Neural cell (in vitro differentiated cells): ENCODE results near the gene AMPD2.

Experiments used
- EZH2 ChIP-seq: fragments of 200-600, 300-800 bp; shearing (Covaris generic), sonication (generic); IDR thresholded peaks from 2 replicates; pipeline ENCODE4 v1.6.1; 2014; ENCODE audit warnings: antibody characterized with exemption, low read length, borderline replicate concordance, mild to moderate bottlenecking; ENCODE audit not compliant: insufficient read depth, poor library complexity, severe bottlenecking
- TF ChIP-seq, protein P1 (sequence below): fragments of 450-650 bp; IDR thresholded peaks from 2 replicates; pipeline ENCODE4 v1.5.1; 2014; ENCODE audit warnings: antibody characterized with exemption, mild to moderate bottlenecking, moderate library complexity; ENCODE audit not compliant: poor library complexity, severe bottlenecking

DNA sequence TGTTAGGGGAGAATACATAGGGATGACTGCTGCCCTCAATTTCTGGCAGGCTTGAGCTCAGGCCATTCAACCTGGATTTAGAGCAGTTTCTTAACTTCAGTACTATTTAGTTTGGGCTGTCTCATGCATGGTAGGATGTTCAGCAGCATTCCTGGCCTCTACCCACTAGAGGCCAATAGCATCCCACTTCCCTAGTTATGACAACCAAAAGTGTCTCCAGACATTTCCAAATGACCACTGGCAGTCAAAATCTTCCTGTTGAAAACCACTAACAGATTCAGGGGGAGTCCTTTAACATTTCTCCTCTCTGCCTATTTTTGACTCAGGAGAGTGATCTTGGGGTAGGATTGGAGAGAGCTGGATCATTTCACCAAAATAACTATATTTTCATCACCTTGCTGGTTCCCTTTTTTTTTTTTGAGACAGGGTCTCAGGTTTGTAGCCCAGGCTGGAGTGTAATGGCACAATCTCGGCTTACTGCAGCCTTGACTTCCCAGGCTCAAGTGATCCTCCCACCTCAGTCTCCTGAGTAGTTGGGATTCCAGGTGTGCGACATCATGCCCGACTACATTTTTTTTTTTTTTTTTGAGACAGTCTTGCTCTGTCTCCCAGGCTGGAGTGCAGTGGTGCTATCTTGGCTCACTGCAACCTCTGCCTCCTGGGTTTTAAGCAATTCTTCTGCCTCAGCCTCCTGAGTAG is 8.9 kb upstream of the AMPD2 start:
- TF ChIP-seq, protein P1, sequence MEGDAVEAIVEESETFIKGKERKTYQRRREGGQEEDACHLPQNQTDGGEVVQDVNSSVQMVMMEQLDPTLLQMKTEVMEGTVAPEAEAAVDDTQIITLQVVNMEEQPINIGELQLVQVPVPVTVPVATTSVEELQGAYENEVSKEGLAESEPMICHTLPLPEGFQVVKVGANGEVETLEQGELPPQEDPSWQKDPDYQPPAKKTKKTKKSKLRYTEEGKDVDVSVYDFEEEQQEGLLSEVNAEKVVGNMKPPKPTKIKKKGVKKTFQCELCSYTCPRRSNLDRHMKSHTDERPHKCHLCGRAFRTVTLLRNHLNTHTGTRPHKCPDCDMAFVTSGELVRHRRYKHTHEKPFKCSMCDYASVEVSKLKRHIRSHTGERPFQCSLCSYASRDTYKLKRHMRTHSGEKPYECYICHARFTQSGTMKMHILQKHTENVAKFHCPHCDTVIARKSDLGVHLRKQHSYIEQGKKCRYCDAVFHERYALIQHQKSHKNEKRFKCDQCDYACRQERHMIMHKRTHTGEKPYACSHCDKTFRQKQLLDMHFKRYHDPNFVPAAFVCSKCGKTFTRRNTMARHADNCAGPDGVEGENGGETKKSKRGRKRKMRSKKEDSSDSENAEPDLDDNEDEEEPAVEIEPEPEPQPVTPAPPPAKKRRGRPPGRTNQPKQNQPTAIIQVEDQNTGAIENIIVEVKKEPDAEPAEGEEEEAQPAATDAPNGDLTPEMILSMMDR: no peak
- TF ChIP-seq EZH2: no peak
